ENCODE results near the gene EPB41L4B. TPM values are rescaled to one million over a fixed set of nuclear protein-coding genes. Genes with fewer than 3 reads are reported as not detected.

EPB41L4B gene
- total and polyA plus RNA-seq, 4 donors: 0.63 to 23.0 (median 1.0) TPM

GRCh38 chr9:109329638-109330258 is 8.9 kb upstream of the EPB41L4B start:
- Histone ChIP-seq H3K9me3 (ENCODE audit: control insufficient read depth, low read length) (no peaks in the 10 kb centered on the region), H3K27me3 (ENCODE audit: control insufficient read depth in 1 of 2, insufficient read depth in 2 of 2, low read length in 1 of 2) (no peaks in the 10 kb centered on the region), H3K4me3 (ENCODE audit: low read length in 2 of 2) (no peak overlapping the region), H3K4me1 (ENCODE audit: control insufficient read depth in 1 of 2, insufficient read depth in 2 of 2, low read length in 2 of 2) (no peaks in the 10 kb centered on the region), H3K27ac (ENCODE audit: low read depth in 1 of 2, low read length in 2 of 2) (no peak overlapping the region), H3K36me3 (ENCODE audit: control insufficient read depth in 1 of 2, insufficient read depth in 2 of 2, low read length in 1 of 2) (no peaks in the 10 kb centered on the region)
- DNase-seq (peak in 1 of 2 donors; percentile 53), ATAC-seq (ENCODE audit: low FRiP score) (peak; percentile 27)
- intact Hi-C loops (cut with DNase I): loop anchor here (10.0 kb wide), 2 partner anchors 145 to 395 kb away; partner anchors contain the start of genes ABITRAM (in 1 of the 2) and ELP1 (in 1 of the 2)
- WGBS, 2 donors: 26 to 28% methylated on average over 10 to 11 of the region's 11 CpGs

- no peak overlapping the region for H3K27ac ChIP-seq (ENCODE audit: low read depth in 1 of 2, low read length in 2 of 2)
- peak; percentile 71 for ATAC-seq (ENCODE audit: low FRiP score)
- no peaks in the 10 kb centered on the region for H3K9me3 ChIP-seq (ENCODE audit: control insufficient read depth, low read length)
- H3K4me3 ChIP-seq (ENCODE audit: low read length in 2 of 2): no peak overlapping the region
- 20 to 28% methylated on average over 12 of the region's 12 CpGs for WGBS, 2 donors
- H3K27me3 ChIP-seq (ENCODE audit: control insufficient read depth in 1 of 2, insufficient read depth in 2 of 2, low read length in 1 of 2): no peaks in the 10 kb centered on the region
- H3K36me3 ChIP-seq (ENCODE audit: control insufficient read depth in 1 of 2, insufficient read depth in 2 of 2, low read length in 1 of 2): no peaks in the 10 kb centered on the region
- DNase-seq: peak; percentile 77 to 88
- intact Hi-C loops (cut with DNase I): loop anchor here (10.0 kb wide), 2 partner anchors 144 to 394 kb away; partner anchors contain the start of genes ABITRAM (in 1 of the 2) and ELP1 (in 1 of the 2)
- H3K4me1 ChIP-seq (ENCODE audit: control insufficient read depth in 1 of 2, insufficient read depth in 2 of 2, low read length in 2 of 2): no peaks in the 10 kb centered on the region
Measured at GRCh38 chr9:109328978-109329637, 8.2 kb upstream of the EPB41L4B start.

- ATAC-seq (ENCODE audit: low FRiP score): no peak
- intact Hi-C loops (cut with DNase I): loop anchor here (10.0 kb wide), 2 partner anchors 140 to 390 kb away; partner anchors contain the start of genes ABITRAM (in 1 of the 2) and ELP1 (in 1 of the 2)
Measured at GRCh38 chr9:109325089-109325488, 4.2 kb upstream of the EPB41L4B start.

GRCh38 chr9:109323771-109324170 is 2.9 kb upstream of the EPB41L4B start:
- H3K9me3 ChIP-seq (ENCODE audit: control insufficient read depth, low read length): no peaks in the 10 kb centered on the region
- WGBS, 2 donors: 59 to 63% methylated on average over 3 of the region's 3 CpGs
- no peak overlapping the region for H3K27ac ChIP-seq (ENCODE audit: low read depth in 1 of 2, low read length in 2 of 2)
- ATAC-seq (ENCODE audit: low FRiP score) (no peak), DNase-seq (no peak)
- no peaks in the 10 kb centered on the region for H3K27me3 ChIP-seq (ENCODE audit: control insufficient read depth in 1 of 2, insufficient read depth in 2 of 2, low read length in 1 of 2)
- H3K36me3 ChIP-seq (ENCODE audit: control insufficient read depth in 1 of 2, insufficient read depth in 2 of 2, low read length in 1 of 2): no peaks in the 10 kb centered on the region
- no peak overlapping the region for H3K4me3 ChIP-seq (ENCODE audit: low read length in 2 of 2)
- intact Hi-C loops (cut with DNase I): loop anchor here (10.0 kb wide), 2 partner anchors 139 to 389 kb away; partner anchors contain the start of genes ABITRAM (in 1 of the 2) and ELP1 (in 1 of the 2)
- H3K4me1 ChIP-seq (ENCODE audit: control insufficient read depth in 1 of 2, insufficient read depth in 2 of 2, low read length in 2 of 2): no peaks in the 10 kb centered on the region

More at GRCh38 chr9:109325089-109325488, 4.2 kb upstream of the EPB41L4B start:
- no peaks in the 10 kb centered on the region for H3K9me3 ChIP-seq (ENCODE audit: control insufficient read depth, low read length)
- no peaks in the 10 kb centered on the region for H3K27me3 ChIP-seq (ENCODE audit: control insufficient read depth in 1 of 2, insufficient read depth in 2 of 2, low read length in 1 of 2)
- H3K36me3 ChIP-seq (ENCODE audit: control insufficient read depth in 1 of 2, insufficient read depth in 2 of 2, low read length in 1 of 2): no peaks in the 10 kb centered on the region
- no peaks in the 10 kb centered on the region for H3K4me1 ChIP-seq (ENCODE audit: control insufficient read depth in 1 of 2, insufficient read depth in 2 of 2, low read length in 2 of 2)
- H3K4me3 ChIP-seq (ENCODE audit: low read length in 2 of 2): no peak overlapping the region
- no peak for DNase-seq
- H3K27ac ChIP-seq (ENCODE audit: low read depth in 1 of 2, low read length in 2 of 2): no peak overlapping the region

- no peaks in the 10 kb centered on the region for H3K27me3 ChIP-seq (ENCODE audit: control insufficient read depth in 1 of 2, insufficient read depth in 2 of 2, low read length in 1 of 2)
- H3K9me3 ChIP-seq (ENCODE audit: control insufficient read depth, low read length): no peaks in the 10 kb centered on the region
- 49 to 57% methylated on average over 5 of the region's 5 CpGs for WGBS, 2 donors
- H3K36me3 ChIP-seq (ENCODE audit: control insufficient read depth in 1 of 2, insufficient read depth in 2 of 2, low read length in 1 of 2): no peaks in the 10 kb centered on the region
- H3K27ac ChIP-seq (ENCODE audit: low read depth in 1 of 2, low read length in 2 of 2): no peak overlapping the region
- intact Hi-C loops (cut with DNase I): loop anchor here (1.0 to 10.0 kb wide), 3 partner anchors 77 to 387 kb away; partner anchors contain the start of genes ABITRAM (in 1 of the 2) and ELP1 (in 1 of the 2)
- H3K4me1 ChIP-seq (ENCODE audit: control insufficient read depth in 1 of 2, insufficient read depth in 2 of 2, low read length in 2 of 2): no peaks in the 10 kb centered on the region
- DNase-seq (no peak), ATAC-seq (ENCODE audit: low FRiP score) (no peak)
- H3K4me3 ChIP-seq (ENCODE audit: low read length in 2 of 2): no peak overlapping the region
Measured at GRCh38 chr9:109321727-109322126, 868 bp upstream of the EPB41L4B start.

DNA sequence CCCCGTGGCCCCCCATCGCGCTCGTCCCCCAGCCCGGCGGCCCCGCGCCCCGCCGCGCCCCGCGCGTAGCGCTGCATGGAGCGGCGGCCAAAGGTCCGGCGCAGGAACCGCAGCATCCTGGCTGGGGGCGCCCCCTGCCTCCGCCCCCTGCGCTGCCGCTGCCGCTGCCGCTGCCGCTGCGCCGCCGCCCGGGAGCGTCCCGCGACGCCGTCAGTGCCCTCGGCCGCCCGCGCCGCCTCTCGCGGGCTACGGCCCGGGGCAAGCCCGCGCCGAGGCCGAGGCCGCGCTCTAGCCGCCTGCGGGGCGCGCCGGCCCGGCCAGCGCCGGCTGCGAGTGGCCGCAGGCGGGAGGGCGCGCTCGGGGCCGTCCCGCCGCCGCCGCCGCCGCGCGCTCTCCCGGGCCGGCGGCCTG is 523 bp downstream of the EPB41L4B start:
- no peaks in the 10 kb centered on the region for H3K36me3 ChIP-seq (ENCODE audit: control insufficient read depth in 1 of 2, insufficient read depth in 2 of 2, low read length in 1 of 2)
- intact Hi-C loops (cut with DNase I): loop anchor here (10.0 kb wide), 2 partner anchors 136 to 386 kb away; partner anchors contain the start of genes ABITRAM (in 1 of the 2) and ELP1 (in 1 of the 2)
- peak overlapping the region; percentile 45 to 90 for H3K4me3 ChIP-seq (ENCODE audit: low read length in 2 of 2)
- WGBS, 2 donors: 0% methylated on average over 36 to 77 of the region's 77 CpGs
- no peak for DNase-seq
- no peaks in the 10 kb centered on the region for H3K4me1 ChIP-seq (ENCODE audit: control insufficient read depth in 1 of 2, insufficient read depth in 2 of 2, low read length in 2 of 2)
- no peak for ATAC-seq (ENCODE audit: low FRiP score)
- no peak overlapping the region for H3K27ac ChIP-seq (ENCODE audit: low read depth in 1 of 2, low read length in 2 of 2)
- H3K9me3 ChIP-seq (ENCODE audit: control insufficient read depth, low read length): no peaks in the 10 kb centered on the region
- H3K27me3 ChIP-seq (ENCODE audit: control insufficient read depth in 1 of 2, insufficient read depth in 2 of 2, low read length in 1 of 2): no peaks in the 10 kb centered on the region

DNA sequence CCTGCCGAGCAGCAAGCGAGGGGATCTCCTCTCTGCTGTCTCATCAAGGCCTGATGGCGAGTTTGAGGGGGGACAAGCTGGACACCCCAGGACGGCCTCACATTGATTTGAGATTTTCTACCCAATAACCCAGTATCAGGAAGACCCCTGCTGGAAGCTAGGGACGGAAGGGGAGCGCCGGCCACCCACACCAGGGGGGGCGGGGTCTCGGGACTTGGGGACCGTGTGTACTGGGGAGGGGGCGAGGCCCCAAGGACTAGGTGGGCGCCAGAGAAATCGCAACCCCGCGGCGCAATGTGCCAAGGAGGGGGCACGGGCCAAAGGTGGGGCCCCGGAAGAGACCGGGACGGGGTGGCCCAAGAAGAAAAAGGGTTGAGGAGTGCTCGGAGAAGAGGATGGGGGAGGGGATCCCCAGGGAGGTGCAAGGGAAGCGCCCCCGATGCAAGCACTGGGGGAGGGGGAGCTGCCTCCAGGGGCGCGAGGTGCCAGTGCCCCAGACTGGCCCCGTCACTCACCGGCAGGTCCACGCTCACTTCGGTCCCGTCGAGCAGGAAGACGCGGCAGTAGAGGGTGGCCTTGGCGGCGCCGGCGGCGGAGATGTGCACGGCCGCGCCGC is 1.1 kb downstream of the EPB41L4B start:
- peak in 1 of 2 donors; percentile 73 for DNase-seq
- H3K27ac ChIP-seq (ENCODE audit: low read depth in 1 of 2, low read length in 2 of 2): no peak overlapping the region
- ATAC-seq (ENCODE audit: low FRiP score): no peak
- no peaks in the 10 kb centered on the region for H3K27me3 ChIP-seq (ENCODE audit: control insufficient read depth in 1 of 2, insufficient read depth in 2 of 2, low read length in 1 of 2)
- intact Hi-C loops (cut with DNase I): loop anchor here (2.0 to 10.0 kb wide), 3 partner anchors 75 to 385 kb away; partner anchors contain the start of genes ABITRAM (in 1 of the 2) and ELP1 (in 1 of the 2)
- H3K4me3 ChIP-seq (ENCODE audit: low read length in 2 of 2): peak overlapping the region; percentile 45 to 90
- no peaks in the 10 kb centered on the region for H3K4me1 ChIP-seq (ENCODE audit: control insufficient read depth in 1 of 2, insufficient read depth in 2 of 2, low read length in 2 of 2)
- H3K36me3 ChIP-seq (ENCODE audit: control insufficient read depth in 1 of 2, insufficient read depth in 2 of 2, low read length in 1 of 2): no peaks in the 10 kb centered on the region
- H3K9me3 ChIP-seq (ENCODE audit: control insufficient read depth, low read length): no peaks in the 10 kb centered on the region
- WGBS, 2 donors: 9 to 10% methylated on average over 32 to 42 of the region's 42 CpGs

DNA sequence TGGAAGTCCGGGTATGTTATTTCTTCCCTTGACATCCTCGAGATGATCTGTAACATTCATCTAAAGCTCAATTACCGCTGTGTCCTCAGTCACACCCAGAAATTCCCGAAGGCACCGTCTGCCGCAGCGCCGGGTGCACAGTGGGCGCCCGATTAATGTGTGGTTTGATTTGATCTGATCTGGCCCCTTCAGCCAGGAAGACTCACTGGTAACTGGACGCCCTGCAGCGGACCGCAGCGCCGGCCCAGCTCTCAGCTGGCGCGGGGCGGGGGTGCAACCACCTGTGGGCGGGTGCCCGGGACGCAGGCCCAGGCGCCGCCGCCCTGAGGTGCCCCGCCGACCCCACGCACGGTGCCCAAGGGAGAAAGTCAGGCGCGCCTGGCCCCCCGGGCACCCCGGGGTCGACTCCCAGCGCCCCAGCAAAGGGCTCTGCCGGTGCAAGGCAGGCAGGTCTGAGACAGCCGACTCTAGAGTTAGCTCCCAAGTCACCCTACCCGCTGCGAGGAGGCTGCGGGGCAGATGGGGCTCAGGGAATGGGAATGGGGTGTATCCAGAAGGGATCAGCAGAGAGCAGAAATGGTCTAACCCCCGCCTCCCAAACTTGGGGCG is 1.7 kb downstream of the EPB41L4B start:
- Histone ChIP-seq H3K36me3 (ENCODE audit: control insufficient read depth in 1 of 2, insufficient read depth in 2 of 2, low read length in 1 of 2) (no peaks in the 10 kb centered on the region), H3K27ac (ENCODE audit: low read depth in 1 of 2, low read length in 2 of 2) (no peak overlapping the region), H3K4me1 (ENCODE audit: control insufficient read depth in 1 of 2, insufficient read depth in 2 of 2, low read length in 2 of 2) (no peaks in the 10 kb centered on the region), H3K9me3 (ENCODE audit: control insufficient read depth, low read length) (no peaks in the 10 kb centered on the region), H3K27me3 (ENCODE audit: control insufficient read depth in 1 of 2, insufficient read depth in 2 of 2, low read length in 1 of 2) (no peaks in the 10 kb centered on the region), H3K4me3 (ENCODE audit: low read length in 2 of 2) (no peak overlapping the region)
- ATAC-seq (ENCODE audit: low FRiP score) (no peak), DNase-seq (no peak)
- 56 to 57% methylated on average over 41 of the region's 41 CpGs for WGBS, 2 donors
- intact Hi-C loops (cut with DNase I): loop anchor here in 1 of 2 donors (2.0 kb wide), 1 partner anchor 74 kb away; no protein-coding TSS in a partner anchor

Measured in aorta (tissue), 5 donors.